Left renal pelvis (tissue), 4 donors: ENCODE results near the gene UBXN11. TPM values are rescaled to one million over a fixed set of nuclear protein-coding genes. Genes with fewer than 3 reads are reported as not detected.
"Not testable (repeated sequence)": the region's sequence is repeated elsewhere in the genome, so short reads cannot be mapped to it uniquely, and the experiment has no call there.

Experiments
- DNase-seq, 4 donors: peaks; one replicate each; pipeline ENCODE4 v3.0.0-alpha.2; 2013; ENCODE audit warnings: low read depth in 4 of 4, low spot score in 3 of 4
- polyA plus RNA-seq, 4 donors: library from polyadenylated mRNA; unstranded; fragments of 120-200 nt; gene quantifications; one replicate each; pipeline ENCODE4 v1.2.1, GENCODE V29; 2013; ENCODE audit not compliant: insufficient read length in 4 of 4

Gene UBXN11
- polyA plus RNA-seq, 4 donors, result 18.8 to 56.9 (median 33.7) TPM

DNA sequence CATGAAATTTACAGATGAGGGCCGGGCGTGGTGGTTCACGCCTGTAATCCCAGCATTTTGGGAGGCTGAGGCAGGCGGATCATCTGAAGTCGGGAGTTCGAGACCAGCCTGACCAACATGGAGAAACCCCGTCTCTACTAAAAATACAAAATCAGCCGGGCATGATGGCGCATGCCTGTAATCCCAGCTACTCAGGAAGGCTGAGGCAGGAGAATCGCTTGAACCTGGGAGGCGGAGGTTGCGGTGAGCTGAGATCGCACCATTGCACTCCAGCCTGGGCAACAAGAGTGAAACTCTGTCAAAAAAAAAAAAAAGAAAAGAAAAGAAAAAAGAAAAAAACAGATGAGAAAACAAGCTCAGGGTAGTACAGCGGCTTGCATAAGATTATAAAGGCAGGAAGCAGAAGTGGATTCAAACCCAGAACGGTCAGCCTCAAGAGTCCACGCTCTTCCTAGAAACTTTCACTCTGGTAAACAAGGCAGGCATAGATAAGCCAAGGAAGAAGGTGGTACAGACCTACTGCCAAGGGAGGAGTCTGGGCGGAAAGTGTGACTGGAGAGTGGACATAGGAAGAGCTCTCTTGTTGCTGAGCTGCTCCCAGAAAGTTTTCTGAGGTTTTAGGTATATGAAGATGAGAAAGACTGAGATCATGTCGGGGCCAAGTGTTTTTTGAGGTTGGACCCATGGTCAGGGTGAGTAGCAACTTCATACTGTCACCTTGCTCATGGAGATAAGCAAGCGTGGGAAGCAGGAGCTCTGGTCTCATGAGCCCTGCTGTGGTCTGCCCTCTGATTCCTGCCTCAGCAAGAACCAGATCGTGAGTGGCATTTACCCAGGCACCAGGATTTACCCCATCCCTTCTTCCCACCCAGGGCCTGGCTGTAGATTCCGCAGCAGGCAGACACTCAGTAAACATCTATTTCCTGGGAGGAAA, 1.8 kb upstream of the UBXN11 start:
- not testable (repeated sequence) for DNase-seq

DNA sequence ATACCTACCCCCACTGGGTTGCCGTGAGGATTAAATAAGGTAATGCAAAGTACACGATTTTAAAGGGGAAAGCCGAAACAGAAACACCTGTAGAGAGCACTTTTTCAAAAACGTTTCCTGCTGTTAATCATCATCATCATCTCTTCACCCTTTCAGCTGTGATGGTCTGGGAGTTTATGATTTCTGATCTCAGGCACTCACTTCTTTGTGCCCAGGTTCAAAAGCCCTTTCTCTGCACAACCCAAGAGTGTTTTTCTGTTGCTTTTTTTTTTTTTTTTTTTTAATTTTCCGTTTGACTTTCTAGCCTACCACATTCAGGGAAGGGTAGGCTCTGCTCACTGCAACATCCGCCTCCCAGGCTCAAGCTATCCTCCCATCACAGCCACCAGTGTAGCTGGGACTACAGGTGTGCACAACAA, 936 bp upstream of the UBXN11 start:
- DNase-seq, result no peak

DNA sequence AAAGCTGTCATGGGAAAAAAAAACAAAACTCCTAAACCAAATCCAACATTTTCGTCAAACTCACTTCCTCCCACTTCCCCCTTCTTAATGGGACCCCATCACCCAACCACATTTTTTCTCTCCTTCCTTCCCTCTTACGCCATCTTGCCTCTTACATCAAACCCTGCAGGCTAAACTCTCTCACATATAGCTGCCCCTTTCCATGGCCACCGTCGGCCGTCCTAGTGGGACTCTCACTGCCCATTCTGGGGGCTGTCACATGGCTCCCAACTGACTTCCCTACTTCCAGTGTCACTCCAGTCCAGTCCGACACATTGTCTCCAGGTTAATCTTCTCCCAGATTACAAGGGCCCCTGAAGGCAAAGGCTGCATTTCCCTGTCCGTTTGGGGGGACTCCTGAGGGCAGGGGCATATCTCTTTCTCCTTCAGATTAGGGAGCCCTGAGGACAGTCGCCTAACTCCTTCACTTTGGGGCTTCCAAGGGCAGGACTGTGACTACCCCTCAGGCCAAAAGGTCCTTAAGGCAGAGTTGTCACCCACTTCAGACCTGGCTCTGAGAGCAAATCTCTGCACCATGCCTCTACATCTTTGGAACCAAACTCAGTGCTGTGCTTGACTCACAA, 658 bp downstream of the UBXN11 start:
- no peak for DNase-seq

DNA sequence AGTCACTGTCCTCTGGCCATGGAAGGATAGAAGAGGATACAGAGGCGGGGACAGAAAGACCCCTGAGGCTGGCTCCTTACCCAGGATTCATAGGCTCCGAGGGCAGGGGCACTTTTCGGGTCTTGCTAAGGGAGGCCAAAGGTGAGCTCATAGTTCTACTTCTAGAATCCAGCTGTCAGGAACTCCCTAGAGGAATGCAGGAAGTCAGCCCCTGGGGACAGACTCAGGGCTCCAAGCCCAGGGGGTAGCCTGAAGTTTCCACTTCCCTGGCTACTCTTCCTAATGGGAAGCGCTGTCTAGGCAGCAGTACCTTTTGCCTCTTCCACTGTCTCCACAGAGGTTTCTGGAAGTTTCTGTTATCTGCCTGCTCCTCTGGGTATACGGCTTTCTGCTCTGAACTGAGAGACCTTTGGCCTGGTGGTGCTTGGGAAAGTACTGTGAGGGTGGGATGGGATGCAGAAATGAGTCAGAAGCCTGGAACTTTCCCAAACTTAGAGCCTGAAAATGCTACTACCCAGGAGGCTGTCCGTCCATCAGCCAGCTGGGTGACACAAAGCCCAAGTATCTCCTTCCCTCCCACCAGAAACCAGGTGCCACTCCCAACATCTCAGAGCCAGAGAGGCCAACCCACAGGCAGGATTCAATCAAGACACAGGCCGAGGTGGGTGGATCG, 3.6 kb downstream of the UBXN11 start:
- no peak for DNase-seq

DNA sequence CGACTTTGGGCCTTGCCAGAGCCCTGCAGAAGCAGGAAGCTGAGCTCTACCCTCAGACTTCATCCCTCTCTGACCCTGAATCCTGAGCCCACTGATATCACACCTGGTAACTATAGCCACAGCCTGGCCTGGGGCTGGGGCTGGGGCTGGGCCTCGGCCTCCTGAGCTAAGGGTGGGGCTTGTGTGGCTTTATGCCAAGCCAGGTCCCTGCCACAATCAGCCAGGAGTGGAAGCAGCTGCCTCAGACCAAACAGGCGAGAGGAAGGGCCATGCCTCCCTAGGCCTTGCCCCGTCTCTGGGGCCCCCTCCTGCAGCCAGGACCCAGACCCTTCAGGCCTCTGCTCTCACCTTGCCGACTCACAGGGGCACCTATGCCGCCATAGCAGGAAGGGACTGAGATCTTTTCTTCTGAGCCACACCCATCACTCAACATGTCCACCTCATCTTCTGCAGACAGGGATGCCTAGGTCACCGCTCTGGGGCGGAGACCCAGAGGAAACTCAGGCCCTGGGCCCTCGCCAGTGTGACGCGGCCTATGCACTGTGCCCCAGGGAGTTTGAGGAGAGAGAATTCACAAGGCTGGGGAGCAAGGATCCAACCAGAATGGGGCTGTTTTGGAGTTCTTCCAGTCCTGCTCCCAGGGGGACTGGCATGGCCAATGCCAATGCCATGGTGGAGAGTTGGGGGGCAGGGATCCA, 5.7 kb downstream of the UBXN11 start:
- no peak for DNase-seq

DNA sequence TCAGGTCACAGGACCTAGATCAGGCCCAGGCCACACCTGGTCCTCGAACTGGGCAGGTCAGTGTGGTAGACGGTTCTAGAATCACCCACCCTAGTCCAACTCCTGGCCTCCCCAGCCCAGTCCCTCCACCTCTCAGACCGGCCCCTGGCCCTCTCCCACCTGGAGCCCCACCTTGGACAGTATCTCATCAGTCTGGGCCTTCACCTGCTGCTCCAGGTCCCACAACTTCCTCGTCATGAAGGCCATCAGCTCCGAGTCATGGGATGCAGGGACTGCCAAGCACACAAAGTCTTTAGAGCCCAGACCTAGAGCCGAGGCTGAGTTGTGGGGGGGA, 8.7 kb downstream of the UBXN11 start:
- DNase-seq, result no peak

DNA sequence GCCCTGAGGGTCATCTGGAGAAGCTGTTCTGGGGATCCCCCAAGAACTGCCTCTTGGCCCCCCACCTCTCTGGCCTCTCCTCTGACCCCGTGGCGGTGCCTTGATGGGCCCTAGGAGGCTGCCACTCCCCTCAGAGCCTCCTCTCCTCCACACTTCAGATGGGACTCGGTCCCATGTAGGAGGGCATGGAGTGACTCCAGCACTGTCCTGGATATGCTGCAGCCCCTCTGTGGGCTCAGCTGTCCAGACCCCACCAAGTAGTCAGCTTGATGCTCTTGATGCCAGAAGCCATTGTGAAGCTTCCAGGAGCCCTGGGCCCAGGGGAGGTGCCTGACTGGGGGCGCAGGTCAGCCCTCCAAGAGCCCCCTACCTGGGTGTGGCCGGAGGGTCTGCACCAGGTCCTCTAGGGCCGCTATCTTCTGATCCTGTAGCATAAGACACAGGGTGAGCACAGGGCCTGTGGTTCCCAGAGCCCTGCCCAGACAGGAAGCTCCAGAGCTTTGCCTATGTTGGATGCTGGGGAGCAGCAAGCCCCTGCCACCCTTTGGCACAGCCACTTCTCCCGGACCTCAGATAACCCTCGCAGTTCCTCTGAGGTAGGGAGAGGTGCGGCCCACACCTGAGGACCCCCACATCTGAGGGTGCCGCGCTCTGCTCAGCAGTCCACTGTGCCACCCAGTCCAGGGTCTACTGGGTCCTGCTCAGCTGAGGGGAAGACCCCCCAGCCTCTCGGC, 9.2 kb downstream of the UBXN11 start:
- no peak for DNase-seq

DNA sequence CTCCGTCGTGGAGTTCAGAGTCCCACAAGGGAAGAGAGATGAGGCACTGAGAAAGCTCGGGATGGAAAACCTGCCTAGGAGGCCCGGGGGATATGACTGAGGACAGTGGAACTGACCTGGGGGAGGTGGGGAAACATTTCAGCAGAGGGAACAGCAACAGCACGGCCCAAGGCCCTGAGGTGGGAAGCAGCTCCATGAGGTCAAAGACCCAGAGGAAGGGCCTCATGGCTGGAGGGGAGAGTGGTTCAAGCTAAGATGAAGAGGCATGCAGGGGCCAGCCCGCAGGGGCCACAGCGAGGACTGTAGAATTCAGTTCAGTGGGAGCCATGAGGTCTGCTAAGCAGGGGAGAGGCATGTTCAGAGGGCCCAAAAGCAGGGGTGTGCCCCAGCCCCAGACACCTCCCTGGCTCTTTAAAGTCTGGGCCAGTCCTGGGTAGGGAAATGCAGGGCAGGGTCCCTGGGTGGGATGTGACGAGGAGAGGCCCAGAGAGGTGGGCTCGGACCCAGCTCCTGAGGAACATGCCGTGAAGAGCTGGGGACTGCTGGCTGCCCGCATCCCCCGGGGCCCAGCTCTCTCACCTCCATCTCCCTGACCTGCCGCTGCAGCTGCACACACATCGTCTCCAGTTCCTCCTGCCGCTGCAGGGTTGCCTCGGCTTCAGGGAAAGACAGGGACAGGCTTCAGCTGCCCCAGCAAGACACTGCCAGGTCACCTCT, 9.9 kb downstream of the UBXN11 start:
- DNase-seq, result no peak

DNA sequence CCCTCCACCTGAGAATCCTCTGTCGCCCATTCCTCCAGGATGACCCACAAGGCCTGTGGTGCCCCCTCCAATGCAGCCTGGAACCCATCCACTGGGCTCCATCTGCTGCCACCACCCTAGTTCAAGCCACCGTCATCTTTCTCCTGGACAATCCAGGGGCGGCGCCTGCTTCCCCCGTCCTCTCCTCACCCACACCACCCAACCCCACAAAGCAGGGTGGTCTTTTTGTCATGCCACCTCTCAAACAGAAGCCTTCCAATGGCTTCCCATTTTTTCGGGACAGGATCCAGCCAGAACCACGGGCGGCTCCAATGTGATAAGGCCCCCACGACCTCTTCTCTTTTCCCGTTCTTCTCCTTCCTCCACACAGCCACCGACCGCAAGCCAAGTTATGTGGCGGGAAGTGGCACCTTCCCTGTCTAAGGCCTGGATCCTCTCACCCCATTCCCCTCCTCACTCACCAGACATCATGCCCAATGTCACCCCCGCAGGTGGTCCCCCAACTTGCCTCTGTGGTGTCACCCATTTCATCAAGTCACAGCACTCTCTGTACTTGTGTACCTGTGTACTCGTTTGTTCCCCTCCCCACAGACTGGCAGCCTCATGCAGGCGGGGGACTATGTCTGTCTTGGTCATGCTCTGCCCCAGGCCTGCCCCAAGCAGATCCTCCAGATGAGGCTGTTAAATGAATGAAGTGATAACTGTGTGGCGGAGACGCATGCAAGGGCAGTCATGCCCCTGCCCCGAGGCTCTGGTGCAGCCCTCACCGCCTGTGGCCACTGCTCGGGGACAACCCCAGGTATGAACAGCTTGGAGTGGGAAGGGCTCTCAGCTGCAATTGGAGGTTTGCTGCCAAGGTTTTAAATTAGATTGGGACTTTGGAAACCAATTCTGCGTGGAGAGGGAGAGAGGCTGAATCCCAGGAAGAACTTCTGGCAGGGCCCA, 11.0 kb downstream of the UBXN11 start:
- DNase-seq, result no peak

DNA sequence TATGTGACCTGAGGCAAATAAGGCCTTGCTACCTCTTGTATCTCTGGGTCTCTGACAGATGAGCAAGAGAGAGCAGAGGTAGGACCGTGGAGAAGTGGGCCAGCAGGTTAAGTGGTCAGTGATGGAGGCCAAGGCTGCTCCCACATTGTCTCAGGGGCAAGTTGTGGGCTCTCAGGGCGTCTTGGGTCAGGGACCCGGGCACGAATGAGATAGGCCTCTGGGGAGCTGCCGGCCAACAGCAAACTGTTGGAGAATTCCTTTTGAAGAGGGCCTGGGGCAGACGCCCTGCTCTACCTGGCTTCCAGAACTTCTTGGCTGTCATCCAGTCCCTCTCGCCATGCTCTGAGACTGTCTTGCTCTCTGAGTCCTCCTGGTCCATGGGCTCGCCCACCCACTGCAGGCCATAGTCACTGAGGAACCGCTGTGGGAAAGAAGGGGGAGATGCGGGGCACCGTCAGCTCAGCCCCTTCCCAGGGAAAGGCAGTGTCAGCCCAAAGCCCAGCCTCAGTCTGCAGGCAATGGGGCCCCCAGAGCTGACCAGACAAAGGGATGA, 12.4 kb downstream of the UBXN11 start:
- DNase-seq, result no peak

DNA sequence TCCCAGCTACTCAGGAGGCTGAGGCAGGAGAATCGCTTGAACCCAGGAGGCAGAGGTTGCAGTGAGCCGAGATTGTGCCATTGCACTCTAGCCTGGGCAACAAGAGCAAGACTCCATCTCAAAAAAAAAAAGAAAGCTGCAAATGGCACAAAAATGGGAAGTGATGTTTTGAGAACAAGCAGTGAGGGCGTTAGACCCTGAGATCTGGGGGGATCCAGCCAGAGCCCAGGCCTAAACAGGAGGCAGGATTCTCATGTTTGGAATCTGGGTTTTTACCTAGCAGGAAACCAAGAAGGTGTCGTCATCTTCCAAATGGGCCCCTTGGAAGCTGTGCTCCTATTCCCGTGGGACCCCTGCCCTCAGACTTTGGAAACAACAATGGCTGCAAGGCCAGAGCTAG, 13.7 kb downstream of the UBXN11 start:
- not testable (repeated sequence) for DNase-seq

DNA sequence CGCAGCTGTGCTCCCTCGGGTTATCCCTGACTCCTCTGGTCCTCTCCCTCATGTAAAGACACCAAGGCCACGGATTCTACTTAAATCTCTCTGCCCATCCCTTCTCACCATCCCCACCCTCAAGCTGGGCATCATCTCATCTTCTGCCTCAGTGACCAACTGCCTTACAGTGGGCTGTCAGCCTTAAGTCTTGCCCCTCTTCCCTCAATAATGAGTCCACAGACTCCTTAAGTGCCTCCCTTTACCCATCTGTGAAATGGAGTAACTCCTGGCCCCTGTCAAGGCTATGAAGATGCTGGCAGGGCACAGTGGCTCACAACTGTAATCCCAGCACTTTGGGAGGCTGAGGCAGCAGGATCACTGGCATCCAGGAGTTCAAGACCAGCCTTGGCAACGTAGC, 14.5 kb downstream of the UBXN11 start:
- DNase-seq, result no peak

DNA sequence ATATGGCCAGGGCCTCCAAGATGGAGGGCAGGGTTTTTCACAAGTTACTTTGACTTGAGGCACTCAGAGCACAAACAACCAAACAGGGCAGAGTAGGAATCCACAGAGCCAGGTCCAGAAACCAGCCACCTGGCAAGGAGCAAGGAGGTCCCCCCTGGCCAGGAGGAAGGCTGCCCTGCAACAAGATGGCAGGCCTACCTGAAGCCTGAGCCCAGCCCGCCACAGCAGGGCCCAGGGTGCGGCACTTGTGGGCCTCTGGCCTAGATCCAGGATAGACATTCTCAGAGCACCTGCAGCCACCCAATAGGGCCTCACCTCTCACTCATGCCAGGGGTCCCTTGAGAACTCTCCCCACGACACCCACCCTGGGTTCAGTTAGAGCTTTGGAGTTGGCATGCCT, 15.0 kb downstream of the UBXN11 start:
- no peak for DNase-seq

DNA sequence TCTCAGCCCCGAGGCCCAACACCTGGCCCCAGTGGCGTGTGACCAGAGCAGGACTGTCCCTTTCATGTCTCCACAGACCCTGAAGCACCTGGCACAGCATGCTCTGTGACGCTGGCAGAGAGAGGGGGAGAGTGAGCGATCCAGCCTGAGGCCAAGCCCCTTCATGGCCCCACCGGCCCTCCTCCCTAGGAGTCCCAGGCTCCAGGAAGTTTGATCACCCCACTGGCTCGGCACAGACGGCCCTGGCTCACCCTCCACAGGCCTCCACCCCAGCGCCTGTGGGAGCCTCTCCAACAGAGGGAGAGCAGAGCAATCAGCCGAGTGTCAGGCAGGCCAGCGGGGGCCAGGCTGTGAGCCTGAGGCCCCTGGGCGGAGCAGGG, 15.6 kb downstream of the UBXN11 start:
- no peak for DNase-seq

DNA sequence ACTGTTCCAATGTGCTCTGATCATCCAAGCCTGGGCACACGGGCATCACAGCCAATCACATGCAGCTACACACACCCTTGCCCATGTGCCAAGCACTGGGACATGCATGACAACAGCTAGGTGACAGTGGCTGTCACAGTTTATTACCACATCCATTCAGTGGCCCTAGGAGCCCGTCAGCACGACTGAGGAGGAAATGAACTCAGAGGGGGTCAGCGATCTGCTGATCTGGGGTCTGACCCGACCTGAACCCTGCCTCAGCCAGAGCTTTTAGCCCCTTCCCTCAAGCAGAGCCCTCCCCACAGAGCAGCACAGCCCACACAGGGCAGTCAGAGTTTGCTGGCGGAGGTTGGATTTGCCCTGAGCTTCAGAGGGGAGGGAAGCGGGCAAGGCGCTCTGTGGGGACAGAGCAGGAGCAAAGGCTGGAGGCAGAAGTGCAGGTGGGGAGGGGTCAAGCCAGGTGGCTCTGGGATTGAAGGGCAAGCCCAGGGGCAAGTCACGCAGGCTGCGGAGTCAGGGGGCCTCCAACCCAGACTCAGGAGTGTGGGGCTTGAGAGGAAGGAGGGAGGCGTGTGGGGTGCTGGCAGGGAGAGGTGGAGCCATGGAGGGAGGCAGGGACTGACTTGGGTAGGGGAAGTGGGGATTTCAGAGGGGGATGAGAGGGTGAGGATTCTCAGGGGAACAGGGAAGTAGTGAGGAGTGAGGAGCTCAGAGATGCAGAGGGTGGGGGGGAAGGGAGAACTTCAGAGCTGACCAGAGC, 16.1 kb downstream of the UBXN11 start:
- no peak for DNase-seq

DNA sequence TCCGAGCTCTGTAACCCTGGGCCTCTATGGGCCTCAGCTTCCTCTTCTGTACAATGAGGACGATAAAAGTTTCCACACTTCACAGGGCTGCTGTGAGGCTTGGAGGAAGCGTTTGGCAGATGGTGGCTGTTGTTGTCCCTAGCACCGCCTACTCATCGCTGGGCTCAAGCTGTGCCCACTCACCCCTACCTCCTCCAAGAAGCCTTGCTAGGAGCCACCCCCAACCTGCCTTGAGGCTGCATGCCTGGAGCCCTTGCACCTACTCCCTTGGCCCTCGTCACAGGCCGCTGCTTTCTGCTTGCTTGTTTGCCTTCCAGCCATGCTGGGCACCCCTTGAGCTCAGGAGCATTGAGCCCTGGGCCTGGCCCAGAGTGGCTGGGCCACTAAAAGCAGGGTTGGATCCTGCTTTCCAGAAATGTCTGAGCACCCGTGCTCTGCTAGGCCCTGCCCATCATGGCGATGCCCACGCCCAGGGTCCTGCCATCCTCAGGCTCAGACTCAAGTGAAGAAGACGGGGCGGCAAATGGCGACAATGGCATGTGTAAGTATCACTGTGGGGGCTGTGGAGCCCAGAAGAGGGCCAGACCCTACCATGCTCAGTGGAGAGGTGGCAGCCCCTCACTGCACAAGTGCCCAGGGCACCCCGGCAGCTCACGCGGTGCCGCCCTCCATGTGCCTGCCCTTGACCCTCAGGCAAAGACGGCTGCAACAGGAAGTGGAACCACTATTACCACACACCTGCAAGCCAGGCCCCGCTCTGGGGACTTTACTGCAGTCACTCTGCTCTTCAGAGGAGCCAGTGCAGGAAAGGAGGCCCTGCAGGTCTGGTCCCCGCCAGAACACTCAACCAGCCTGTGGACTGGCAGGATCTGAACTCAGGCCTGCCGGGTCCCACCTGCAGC, 17.0 kb downstream of the UBXN11 start:
- no peak for DNase-seq
